ENCODE data around the gene RBM28. TPM values are rescaled to one million over a fixed set of nuclear protein-coding genes. Genes with fewer than 3 reads are reported as not detected.

RBM28 gene
- total RNA-seq, 1 donor from 2014 or later, result 56.7 TPM

- H3K4me3 Mint-ChIP-seq (ENCODE audit: low read depth), result no peak overlapping the region
- H3K4me1 Mint-ChIP-seq (ENCODE audit: low read depth), result peaks cover 6% of the 10 kb centered on the region
- H3K9me3 Mint-ChIP-seq (ENCODE audit: low read depth), result peaks cover 16% of the 10 kb centered on the region
These were observed 64.5 kb downstream of the RBM28 start for GRCh38 chr7:128279124-128279713.

GRCh38 chr7:128278366-128278765, 65.3 kb downstream of the RBM28 start:
- H3K27me3 Mint-ChIP-seq, result peaks cover 5% of the 10 kb centered on the region
- peaks cover 6% of the 10 kb centered on the region for H3K4me1 Mint-ChIP-seq (ENCODE audit: low read depth)
- DNase-seq (ENCODE audit: low spot score, unreplicated experiment), result no peak
- peaks cover 13% of the 10 kb centered on the region for H3K36me3 Mint-ChIP-seq (ENCODE audit: insufficient read depth)
- no peak for TF ChIP-seq CTCF (IDR thresholded peaks at IDR 0.05; ENCODE audit: unreplicated experiment)
- peaks cover 16% of the 10 kb centered on the region for H3K9me3 Mint-ChIP-seq (ENCODE audit: low read depth)
- no peak overlapping the region for H3K4me3 Mint-ChIP-seq (ENCODE audit: low read depth)
- no peak overlapping the region for H3K27ac Mint-ChIP-seq

More at GRCh38 chr7:128279124-128279713, 64.5 kb downstream of the RBM28 start:
- Mint-ChIP-seq H3K36me3 (ENCODE audit: insufficient read depth) (peaks cover 13% of the 10 kb centered on the region), H3K27ac (no peak overlapping the region), H3K27me3 (peaks cover 4% of the 10 kb centered on the region)
- DNase-seq (ENCODE audit: low spot score, unreplicated experiment), result no peak
- TF ChIP-seq CTCF (IDR thresholded peaks at IDR 0.05; ENCODE audit: unreplicated experiment), result no peak

GRCh38 chr7:128275681-128276080, 68.0 kb downstream of the RBM28 start:
- no peak overlapping the region for H3K4me3 Mint-ChIP-seq (ENCODE audit: low read depth)
- no peak for TF ChIP-seq CTCF (IDR thresholded peaks at IDR 0.05; ENCODE audit: unreplicated experiment)
- peaks cover 12% of the 10 kb centered on the region for H3K36me3 Mint-ChIP-seq (ENCODE audit: insufficient read depth)
- H3K9me3 Mint-ChIP-seq (ENCODE audit: low read depth), result peaks cover 16% of the 10 kb centered on the region
- H3K4me1 Mint-ChIP-seq (ENCODE audit: low read depth), result peaks cover 6% of the 10 kb centered on the region
- peaks cover 7% of the 10 kb centered on the region for H3K27me3 Mint-ChIP-seq
- no peak for DNase-seq (ENCODE audit: low spot score, unreplicated experiment)
- H3K27ac Mint-ChIP-seq, result no peak overlapping the region

GRCh38 chr7:128274884-128275603, 68.7 kb downstream of the RBM28 start:
- Mint-ChIP-seq H3K4me1 (ENCODE audit: low read depth) (peaks cover 6% of the 10 kb centered on the region), H3K27ac (no peak overlapping the region), H3K9me3 (ENCODE audit: low read depth) (peaks cover 14% of the 10 kb centered on the region), H3K4me3 (ENCODE audit: low read depth) (no peak overlapping the region), H3K36me3 (ENCODE audit: insufficient read depth) (peaks cover 11% of the 10 kb centered on the region), H3K27me3 (peaks cover 7% of the 10 kb centered on the region)
- TF ChIP-seq CTCF (IDR thresholded peaks at IDR 0.05; ENCODE audit: unreplicated experiment), result no peak
- DNase-seq (ENCODE audit: low spot score, unreplicated experiment), result no peak

GRCh38 chr7:128274246-128274883, 69.3 kb downstream of the RBM28 start:
- Mint-ChIP-seq H3K4me3 (ENCODE audit: low read depth) (no peak overlapping the region), H3K27me3 (peaks cover 7% of the 10 kb centered on the region), H3K9me3 (ENCODE audit: low read depth) (peaks cover 8% of the 10 kb centered on the region), H3K4me1 (ENCODE audit: low read depth) (peaks cover 6% of the 10 kb centered on the region), H3K27ac (no peak overlapping the region), H3K36me3 (ENCODE audit: insufficient read depth) (peaks cover 6% of the 10 kb centered on the region)
- no peak for DNase-seq (ENCODE audit: low spot score, unreplicated experiment)
- no peak for TF ChIP-seq CTCF (IDR thresholded peaks at IDR 0.05; ENCODE audit: unreplicated experiment)
